RWPE1 (cell line): ENCODE data around the gene POU2F2.

Experiments
- CTCF ChIA-PET: fragments of 350-600 bp; sonication (Branson Sonifier 250); formaldehyde crosslinking; extraction: SDS; loops from one replicate; lab custom pipeline; 2021; lab: Yijun Ruan, JAX
- POLR2A ChIA-PET: fragments of 400-600 bp; formaldehyde crosslinking; extraction: SDS; loops from one replicate; lab custom pipeline; 2020; ENCODE audit warnings: antibody characterized with exemption; ENCODE audit not compliant: low non-redundant PET; lab: Yijun Ruan, JAX
- DNase-seq: peaks from one replicate; pipeline ENCODE4 v3.0.0; 2012; ENCODE audit warnings: low spot score
- H3K27ac ChIP-seq: fragments of 450-650 bp; 2 replicates; pipeline ENCODE4 v1.5.1; 2017
- TF ChIP-seq, protein P1 (sequence below): fragments of 450-650 bp; conservative IDR thresholded peaks from 2 replicates; pipeline ENCODE4 v1.5.1; 2017; ENCODE audit warnings: low read depth, mild to moderate bottlenecking

Gene POU2F2

GRCh38 chr19:42158926-42159325 lies 26.7 kb upstream of the POU2F2 start:
- H3K27ac ChIP-seq = no peak overlapping the region
- no peak for DNase-seq
- ChIA-PET CTCF (interaction anchor here (0.5 to 1.3 kb wide), 3 partner anchors 16 to 145 kb away, joined by 3 to 5 read pairs (median 3); no protein-coding TSS in a partner anchor), POLR2A (no interaction called here)
- TF ChIP-seq, protein P1, sequence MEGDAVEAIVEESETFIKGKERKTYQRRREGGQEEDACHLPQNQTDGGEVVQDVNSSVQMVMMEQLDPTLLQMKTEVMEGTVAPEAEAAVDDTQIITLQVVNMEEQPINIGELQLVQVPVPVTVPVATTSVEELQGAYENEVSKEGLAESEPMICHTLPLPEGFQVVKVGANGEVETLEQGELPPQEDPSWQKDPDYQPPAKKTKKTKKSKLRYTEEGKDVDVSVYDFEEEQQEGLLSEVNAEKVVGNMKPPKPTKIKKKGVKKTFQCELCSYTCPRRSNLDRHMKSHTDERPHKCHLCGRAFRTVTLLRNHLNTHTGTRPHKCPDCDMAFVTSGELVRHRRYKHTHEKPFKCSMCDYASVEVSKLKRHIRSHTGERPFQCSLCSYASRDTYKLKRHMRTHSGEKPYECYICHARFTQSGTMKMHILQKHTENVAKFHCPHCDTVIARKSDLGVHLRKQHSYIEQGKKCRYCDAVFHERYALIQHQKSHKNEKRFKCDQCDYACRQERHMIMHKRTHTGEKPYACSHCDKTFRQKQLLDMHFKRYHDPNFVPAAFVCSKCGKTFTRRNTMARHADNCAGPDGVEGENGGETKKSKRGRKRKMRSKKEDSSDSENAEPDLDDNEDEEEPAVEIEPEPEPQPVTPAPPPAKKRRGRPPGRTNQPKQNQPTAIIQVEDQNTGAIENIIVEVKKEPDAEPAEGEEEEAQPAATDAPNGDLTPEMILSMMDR = no peak

DNA sequence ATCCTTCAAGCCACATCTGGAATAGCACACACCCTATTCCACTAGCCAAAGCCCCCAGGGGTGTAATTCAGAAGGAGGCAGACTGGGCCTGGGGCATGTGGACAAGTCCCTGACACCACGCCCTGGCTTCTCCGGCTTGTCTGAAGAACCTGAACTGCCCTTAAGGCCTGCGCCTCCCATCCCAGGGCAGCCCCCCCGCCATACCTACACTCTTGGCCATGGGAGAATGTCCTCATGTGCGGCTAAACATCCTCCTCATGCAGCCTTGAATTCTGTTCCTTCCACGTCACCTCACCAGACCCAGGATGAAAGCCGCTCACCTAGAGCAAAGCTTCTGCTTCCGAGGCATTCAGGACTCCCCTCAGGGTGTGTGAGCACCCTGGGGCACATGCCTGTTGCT lies 24.3 kb upstream of the POU2F2 start:
- ChIA-PET POLR2A (no interaction called here), CTCF (no interaction called here)
- TF ChIP-seq, protein P1 = no peak
- H3K27ac ChIP-seq = no peak overlapping the region
- DNase-seq = no peak

GRCh38 chr19:42155796-42156195 lies 23.6 kb upstream of the POU2F2 start:
- POLR2A ChIA-PET = no interaction called here
- no peak for DNase-seq
- TF ChIP-seq, protein P1 = no peak
- CTCF ChIA-PET = no interaction called here
- H3K27ac ChIP-seq = no peak overlapping the region

- CTCF ChIA-PET = no interaction called here
- no peak for DNase-seq
- H3K27ac ChIP-seq = no peak overlapping the region
- POLR2A ChIA-PET = interaction anchor here (0.6 kb wide), 1 partner anchor 117 kb away, joined by 3 read pairs; no protein-coding TSS in a partner anchor
- TF ChIP-seq, protein P1 = no peak
Observed at GRCh38 chr19:42154471-42155323, 22.5 kb upstream of the POU2F2 start.

- TF ChIP-seq, protein P1 = no peak
- ChIA-PET CTCF (no interaction called here), POLR2A (no interaction called here)
- DNase-seq = no peak
- no peak overlapping the region for H3K27ac ChIP-seq
Observed at GRCh38 chr19:42153672-42154433, 21.6 kb upstream of the POU2F2 start.

GRCh38 chr19:42152910-42153671 lies 20.8 kb upstream of the POU2F2 start:
- POLR2A ChIA-PET = no interaction called here
- no peak for DNase-seq

More at GRCh38 chr19:42152910-42153671, 20.8 kb upstream of the POU2F2 start:
- TF ChIP-seq, protein P1 = no peak
- no peak overlapping the region for H3K27ac ChIP-seq
- CTCF ChIA-PET = no interaction called here
